NB4 (cell line): Measurements from ENCODE around the gene LRRC55.

Experiments
- DNase-seq: peaks from one replicate; pipeline ENCODE4 v3.0.0; 2010; ENCODE audit warnings: low read depth
- H3K4me3 ChIP-seq: one replicate; pipeline ENCODE4 v1.5.1; 2011; ENCODE audit warnings: mild to moderate bottlenecking, low read depth, low read length, moderate library complexity
- CTCF ChIP-seq: IDR thresholded peaks from one replicate; pipeline ENCODE4 v1.5.1; 2012; ENCODE audit warnings: low read depth, low read length
- MYC ChIP-seq: IDR thresholded peaks from 2 replicates; pipeline ENCODE4 v1.6.1; 2011; ENCODE audit warnings: low read depth, low read length
- POLR2A ChIP-seq: IDR thresholded peaks from 2 replicates; pipeline ENCODE4 v1.6.1; 2011; ENCODE audit warnings: mild to moderate bottlenecking; ENCODE audit not compliant: insufficient read length; ENCODE audit errors: extremely low read depth
- TF ChIP-seq, protein P1 (sequence below): IDR thresholded peaks from 2 replicates; pipeline ENCODE4 v1.6.1; 2011; ENCODE audit warnings: low read depth, low read length

LRRC55 gene

DNA sequence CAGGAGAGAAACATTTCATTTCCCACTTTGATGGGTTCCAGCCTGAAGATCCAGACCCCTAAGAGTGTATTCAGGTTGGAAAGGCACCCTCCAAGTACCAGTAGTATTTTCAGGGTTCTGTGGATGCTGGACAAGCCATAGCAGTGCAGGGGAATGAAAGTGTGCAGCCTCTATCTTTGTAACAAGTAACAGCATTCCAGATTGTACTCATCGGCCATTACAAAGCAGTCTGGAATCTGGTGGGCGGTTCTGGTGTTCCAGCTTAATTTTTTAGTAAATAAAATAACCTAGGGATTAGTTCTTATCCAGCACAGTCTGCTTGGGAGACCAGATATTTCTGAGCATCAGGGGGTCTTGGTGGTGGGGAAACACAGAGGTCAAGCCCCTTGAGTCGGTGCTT is 32.7 kb downstream of the LRRC55 start:
- no peak overlapping the region for H3K4me3 ChIP-seq
- DNase-seq, result no peak
- TF ChIP-seq MYC (no peak), POLR2A (no peak), CTCF (no peak)
- TF ChIP-seq, protein P1, sequence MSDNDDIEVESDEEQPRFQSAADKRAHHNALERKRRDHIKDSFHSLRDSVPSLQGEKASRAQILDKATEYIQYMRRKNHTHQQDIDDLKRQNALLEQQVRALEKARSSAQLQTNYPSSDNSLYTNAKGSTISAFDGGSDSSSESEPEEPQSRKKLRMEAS, result no peak

DNA sequence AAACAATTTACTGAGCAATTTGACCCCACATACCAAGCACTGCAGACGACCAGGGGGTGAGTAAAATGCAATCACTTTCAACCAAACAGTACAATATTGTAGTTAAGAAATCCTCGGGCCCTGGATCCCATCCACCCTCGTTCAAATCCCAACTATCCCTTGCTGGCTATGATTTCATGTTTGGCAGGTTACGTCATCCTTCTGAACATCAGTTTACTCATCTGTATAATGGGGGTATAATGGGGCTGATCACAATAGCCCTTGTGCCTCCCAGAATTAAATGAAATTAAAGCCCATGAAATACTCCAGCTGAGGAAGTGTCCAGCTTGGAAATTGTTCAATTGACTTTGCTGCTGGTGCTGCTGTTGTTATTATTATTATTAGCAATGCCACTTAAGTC is 34.7 kb downstream of the LRRC55 start:
- H3K4me3 ChIP-seq, result no peak overlapping the region
- TF ChIP-seq, protein P1, result no peak
- TF ChIP-seq CTCF (no peak), MYC (no peak), POLR2A (no peak)
- no peak for DNase-seq

DNA sequence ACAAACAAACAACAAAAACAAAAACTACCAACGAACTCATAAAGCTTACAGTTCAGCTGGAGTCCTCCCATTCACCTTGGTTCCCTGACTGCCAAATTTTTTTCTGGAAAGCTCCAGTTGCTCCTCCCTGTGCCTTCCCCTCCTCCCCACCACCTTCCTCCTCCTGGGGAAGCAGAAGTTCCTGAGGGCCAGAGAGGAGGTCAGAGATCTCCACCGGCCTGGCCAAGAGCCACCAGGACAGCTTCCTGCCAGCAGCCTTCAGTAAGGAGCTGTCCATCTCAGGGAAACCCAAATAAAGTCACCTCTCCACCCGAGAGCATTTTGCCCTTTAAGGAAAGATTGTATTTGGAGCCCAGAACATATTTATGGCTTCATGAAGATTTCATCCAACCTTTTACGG is 35.3 kb downstream of the LRRC55 start:
- TF ChIP-seq, protein P1, result no peak
- TF ChIP-seq MYC, result no peak
- TF ChIP-seq POLR2A, result no peak
- TF ChIP-seq CTCF, result no peak
- H3K4me3 ChIP-seq, result no peak overlapping the region
- DNase-seq, result no peak

DNA sequence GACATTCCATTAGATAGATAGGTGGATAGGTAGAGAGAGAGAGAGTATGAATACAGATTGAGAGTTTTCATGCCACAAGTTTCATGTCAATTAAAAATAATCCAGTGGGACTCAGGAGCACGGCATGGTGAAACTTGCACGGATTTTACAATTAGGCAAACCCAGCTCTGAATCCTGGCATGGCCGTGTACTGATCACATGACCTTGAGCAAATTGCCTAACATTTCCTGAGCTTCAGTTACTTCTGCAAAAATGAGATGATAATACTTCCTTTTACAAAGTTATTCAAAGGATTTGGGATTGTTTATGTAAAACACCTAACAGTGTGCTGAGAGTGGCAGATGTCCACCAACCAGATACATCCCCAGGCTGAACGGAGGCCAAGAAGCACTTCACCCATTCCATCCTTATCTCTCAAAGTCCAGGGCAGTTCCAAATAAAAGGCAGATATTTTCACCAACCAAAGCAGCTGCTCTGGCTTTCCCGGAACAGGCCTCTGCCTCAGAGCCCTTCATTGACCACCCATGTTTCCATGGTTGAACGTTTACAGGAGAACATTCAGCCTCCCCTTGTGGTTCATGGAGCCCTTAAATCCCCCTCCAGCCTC is 37.4 kb downstream of the LRRC55 start:
- DNase-seq, result peak; percentile 60
- TF ChIP-seq, protein P1, result no peak
- TF ChIP-seq MYC, result no peak

DNA sequence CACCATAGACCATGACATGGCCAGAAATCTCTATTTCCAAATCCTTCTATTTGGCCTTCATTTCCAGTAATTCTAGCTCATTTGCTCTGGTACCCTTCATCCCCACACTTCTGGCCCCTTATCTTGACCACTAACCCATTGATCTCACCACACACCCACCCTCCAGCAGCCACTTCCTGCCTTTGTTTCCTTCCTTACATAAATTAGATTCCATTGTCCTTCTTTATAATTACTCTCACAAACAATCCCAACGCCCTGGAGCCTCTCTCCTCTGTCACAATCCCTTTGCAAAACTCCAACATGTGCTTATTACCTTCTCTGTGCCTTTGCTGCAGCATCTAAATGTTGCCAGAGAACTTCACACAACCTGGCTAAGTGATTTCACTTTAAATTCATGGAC is 40.5 kb downstream of the LRRC55 start:
- no peak for DNase-seq
- TF ChIP-seq POLR2A, result no peak
- no peak for TF ChIP-seq CTCF
- TF ChIP-seq, protein P1, result no peak
- TF ChIP-seq MYC, result no peak
- H3K4me3 ChIP-seq, result no peak overlapping the region

More for the DNA sequence above, 37.4 kb downstream of the LRRC55 start:
- H3K4me3 ChIP-seq, result no peak overlapping the region

DNA sequence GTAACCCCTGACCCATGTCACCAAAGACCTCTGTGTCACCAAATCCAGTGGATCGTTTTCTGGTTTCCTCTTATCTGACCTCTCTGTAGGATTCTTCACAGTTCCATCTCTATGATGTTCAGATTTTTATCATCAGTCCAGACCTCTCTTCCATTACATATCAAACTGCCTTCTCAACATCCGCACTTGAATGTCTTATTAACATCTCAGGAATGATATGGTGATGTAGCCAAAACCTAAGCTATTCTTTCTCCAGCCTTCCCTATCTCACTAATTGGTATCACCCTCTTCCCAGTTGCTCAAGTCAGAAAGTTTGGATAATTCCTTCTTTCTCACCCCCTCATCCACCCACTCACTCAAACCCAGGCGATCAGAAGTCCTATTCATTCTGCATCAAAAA is 41.8 kb downstream of the LRRC55 start:
- TF ChIP-seq POLR2A, result no peak
- no peak for TF ChIP-seq CTCF
- TF ChIP-seq, protein P1, result no peak
- no peak for TF ChIP-seq MYC
- no peak overlapping the region for H3K4me3 ChIP-seq
- no peak for DNase-seq
